HL-60/S4 (cell line): ENCODE measurements around the gene HOXA10.

Source experiments
- in situ Hi-C: fragments of 300-500 bp; cut with MboI; formaldehyde crosslinking; loops from 2 replicates; pipeline ENCODE4 v1.14.3; 2022; ENCODE audit warnings: low sequenced_read_pairs

The HOXA10 gene

DNA sequence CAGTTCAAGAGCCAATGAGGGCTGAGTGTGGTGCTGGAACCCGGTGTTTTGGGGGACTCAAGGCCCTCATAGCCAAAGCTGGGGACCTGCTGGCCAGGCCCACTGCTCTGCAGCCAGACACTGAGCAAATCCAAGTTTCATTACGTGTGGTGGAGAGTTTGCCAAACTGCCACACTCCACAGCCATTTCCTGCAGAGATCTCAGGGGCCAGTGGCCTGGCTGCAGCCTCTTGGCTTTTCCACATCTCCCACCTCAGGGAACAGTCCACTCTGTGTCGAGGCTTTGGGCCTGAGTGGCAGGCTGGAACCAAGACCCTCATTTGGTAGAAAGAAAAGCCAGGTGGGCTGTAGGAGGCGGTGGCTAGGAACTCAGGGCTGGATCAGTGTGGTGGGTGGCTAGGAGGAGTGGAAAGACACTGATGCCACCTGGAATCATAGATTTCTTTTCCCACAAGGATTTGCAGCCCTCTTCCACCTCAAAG, 7.7 kb upstream of the HOXA10 start:
- in situ Hi-C loops: no loop called here

GRCh38 chr7:27180431-27181420, 6.6 kb upstream of the HOXA10 start:
- in situ Hi-C loops: no loop called here

- in situ Hi-C loops: no loop called here
Measured at GRCh38 chr7:27179503-27180430, 5.6 kb upstream of the HOXA10 start.

GRCh38 chr7:27179030-27179429, 4.9 kb upstream of the HOXA10 start:
- in situ Hi-C loops: no loop called here

GRCh38 chr7:27178366-27178765, 4.2 kb upstream of the HOXA10 start:
- in situ Hi-C loops: no loop called here

- in situ Hi-C loops: no loop called here
Measured at GRCh38 chr7:27177795-27178320, 3.7 kb upstream of the HOXA10 start.

DNA sequence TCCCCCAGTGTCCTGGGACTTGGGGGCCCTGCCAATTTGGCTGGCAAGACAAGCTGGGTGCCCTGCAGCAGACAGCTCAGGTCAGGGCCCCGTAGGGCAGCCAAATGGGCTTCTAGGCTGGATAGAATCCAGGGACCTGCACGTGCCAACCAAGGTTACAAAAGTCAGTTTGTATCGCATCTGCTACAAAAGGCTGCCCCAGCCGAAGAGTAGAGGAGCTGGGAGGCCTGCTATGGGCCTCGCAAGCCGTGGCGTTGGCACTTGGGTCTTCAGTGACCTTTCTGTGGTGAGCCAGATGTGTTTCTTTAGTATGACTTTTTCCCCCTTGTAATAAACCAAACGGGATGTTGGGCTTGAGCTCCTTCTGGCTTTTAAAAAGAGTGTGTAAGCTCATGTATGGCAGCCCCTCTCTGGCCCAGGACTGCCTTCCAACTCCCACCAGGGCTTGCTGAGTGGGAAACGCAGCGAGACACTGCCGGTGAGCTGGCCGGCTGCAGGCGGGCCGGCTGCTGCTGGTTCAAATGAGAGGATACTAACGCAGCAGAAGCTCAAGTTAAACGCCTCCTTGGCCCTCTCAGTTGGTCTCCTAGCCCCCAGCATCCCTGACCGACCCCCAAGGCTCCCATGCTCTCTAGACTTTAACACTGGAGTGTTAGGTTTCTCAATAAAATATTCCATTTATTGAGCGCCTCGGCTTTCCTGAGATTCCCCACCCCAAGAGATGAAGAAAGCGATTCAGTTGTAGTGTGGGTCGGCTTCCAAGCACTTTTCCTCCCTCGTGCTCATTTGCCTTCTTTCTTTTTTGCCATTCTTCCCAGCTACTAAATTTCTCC, 3.1 kb upstream of the HOXA10 start:
- in situ Hi-C loops: no loop called here

- in situ Hi-C loops: no loop called here
Measured at GRCh38 chr7:27176524-27176845, 2.4 kb upstream of the HOXA10 start.

GRCh38 chr7:27175626-27176523, 1.8 kb upstream of the HOXA10 start:
- in situ Hi-C loops: no loop called here

GRCh38 chr7:27174874-27175625, 930 bp upstream of the HOXA10 start:
- in situ Hi-C loops: loop anchor here (25.0 kb wide), 1 partner anchor 813 kb away; no protein-coding TSS in a partner anchor

GRCh38 chr7:27173511-27173955, 587 bp downstream of the HOXA10 start:
- in situ Hi-C loops: loop anchor here (25.0 kb wide), 1 partner anchor 811 kb away; no protein-coding TSS in a partner anchor

DNA sequence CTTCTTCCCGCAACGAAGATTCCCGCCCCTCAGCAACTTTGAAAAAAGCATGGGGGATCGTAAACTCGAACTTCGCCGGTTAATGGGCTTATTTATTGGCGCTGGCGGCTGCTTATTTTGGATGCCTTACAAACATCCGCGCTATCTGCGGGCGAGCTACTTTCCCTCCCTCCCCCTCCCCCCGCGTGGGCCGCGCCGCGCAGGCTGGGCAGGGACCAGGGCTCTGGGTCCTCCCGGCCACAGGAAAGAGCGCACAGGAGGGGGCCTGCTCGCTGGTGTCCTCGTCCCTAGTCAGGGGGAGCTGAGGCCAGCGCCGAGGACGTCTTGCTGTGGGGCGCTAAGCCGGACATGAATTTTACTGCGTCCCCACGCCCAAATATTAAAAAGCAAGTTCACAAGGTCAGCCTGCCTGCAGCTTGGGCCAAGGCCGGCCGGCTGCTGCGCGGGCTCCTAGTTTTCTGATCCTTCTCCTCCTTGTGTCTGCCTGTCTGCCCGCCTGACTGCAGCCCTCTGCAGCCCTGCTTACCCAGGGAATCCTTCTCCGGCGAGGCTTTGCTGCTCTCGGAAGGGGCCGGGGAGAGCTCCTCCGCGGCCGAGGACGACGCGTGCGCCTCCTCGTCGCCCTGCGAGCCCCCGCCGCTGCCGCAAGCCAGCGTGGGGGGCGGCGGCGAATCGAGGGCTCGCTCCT, 1.2 kb downstream of the HOXA10 start:
- in situ Hi-C loops: loop anchor here (25.0 kb wide), 1 partner anchor 811 kb away; no protein-coding TSS in a partner anchor

DNA sequence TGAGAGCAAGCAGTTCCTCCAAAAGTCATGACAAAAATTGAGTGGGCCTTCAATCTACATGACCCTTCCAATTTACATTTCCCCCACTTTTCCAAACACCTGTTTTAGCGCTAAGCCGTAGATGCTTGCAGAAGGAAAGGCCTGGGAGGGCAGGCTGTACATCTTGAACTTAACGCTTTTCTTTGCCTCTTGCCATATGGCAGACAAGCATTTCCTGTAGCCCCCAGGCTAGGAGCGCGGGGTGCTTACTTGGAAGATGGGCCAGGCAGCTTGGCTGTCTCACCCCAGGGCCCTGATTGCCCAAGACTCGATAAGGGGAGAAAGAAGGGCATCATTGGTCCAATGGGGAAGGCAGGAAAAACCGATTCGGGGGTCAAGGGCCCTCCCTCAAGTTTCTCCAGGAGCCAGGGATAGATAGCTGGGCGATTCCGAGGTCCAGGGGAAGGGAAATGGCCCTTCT, 1.8 kb downstream of the HOXA10 start:
- in situ Hi-C loops: loop anchor here (25.0 kb wide), 1 partner anchor 810 kb away; no protein-coding TSS in a partner anchor

DNA sequence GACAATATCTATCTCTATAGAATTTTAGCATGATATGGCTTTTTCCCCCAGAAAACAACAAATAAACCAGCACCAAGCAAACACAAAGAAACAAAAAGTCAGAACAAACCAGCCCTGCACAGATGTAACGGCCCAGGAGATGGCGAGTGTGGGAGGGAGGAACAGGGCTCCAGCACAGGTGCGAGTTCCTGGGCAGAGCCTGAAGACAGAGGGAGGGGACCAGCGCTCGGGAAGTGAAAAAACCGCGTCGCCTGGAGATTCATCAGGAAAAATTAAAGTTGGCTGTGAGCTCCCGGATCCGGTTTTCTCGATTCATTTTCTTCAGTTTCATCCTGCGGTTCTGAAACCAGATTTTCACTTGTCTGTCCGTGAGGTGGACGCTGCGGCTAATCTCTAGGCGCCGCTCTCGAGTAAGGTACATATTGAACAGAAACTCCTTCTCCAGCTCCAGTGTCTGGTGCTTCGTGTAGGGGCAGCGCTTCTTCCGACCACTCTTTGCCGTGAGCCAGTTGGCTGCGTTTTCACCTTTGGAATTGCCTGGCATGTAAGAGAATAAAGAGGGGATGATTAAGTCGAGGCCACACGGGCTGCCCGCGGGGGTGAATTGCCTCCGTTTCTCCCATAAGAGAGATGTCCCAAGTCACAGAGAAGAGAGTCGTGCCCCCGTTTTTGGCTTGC, 2.3 kb downstream of the HOXA10 start:
- in situ Hi-C loops: loop anchor here (25.0 kb wide), 1 partner anchor 809 kb away; no protein-coding TSS in a partner anchor

- in situ Hi-C loops: loop anchor here (25.0 kb wide), 1 partner anchor 809 kb away; no protein-coding TSS in a partner anchor
Measured at GRCh38 chr7:27171325-27171636, 2.8 kb downstream of the HOXA10 start.

DNA sequence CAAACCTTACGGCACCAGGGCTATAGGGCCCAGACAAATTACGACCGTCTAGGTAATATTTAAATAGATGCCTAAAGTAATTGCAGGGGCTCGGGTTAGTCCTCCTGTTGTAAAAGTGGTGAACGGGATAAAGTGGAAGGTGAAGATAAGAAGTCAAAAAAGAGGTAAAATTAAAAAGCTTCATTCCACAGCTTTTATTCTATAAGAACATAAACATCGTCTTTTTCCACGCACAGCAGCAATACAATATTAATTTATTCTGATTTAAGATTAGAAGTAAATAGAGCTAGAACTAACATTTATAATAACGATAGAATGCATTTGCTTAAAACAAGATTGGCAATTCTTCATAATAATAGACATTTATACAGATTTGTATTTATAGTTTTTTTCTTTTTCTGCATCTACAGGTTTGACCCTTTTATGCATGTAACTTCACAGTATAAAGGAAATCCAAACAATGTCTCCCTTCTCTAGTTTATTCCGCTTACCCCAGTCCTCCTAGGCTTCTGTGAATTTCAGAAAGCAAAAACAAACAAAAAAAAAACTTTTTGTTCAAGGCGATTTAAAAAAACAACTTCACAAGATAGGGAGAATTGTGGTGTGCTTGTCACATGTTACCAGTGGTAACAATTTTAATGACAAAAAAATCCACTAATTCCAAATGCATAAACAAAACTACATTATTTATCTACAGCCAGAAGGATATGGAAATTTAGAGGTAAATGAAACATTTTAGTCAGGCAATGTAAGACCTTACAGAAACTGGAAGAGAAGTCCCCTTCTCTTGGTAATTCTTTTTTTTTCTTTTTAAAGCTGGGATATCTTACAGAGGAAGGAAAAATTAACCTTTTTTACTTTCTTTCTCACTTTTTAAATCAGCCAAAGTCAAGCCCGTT, 3.4 kb downstream of the HOXA10 start:
- in situ Hi-C loops: loop anchor here (25.0 kb wide), 1 partner anchor 808 kb away; no protein-coding TSS in a partner anchor
